GM12874 (cell line): ENCODE results near the gene WDR59.

Source experiments
- TF ChIP-seq, protein P1 (sequence below): IDR thresholded peaks from 2 replicates; pipeline ENCODE4 v1.5.1; 2011; ENCODE audit warnings: low read depth, mild to moderate bottlenecking, control low read depth, low read length, moderate library complexity; ENCODE audit not compliant: insufficient read depth

Gene WDR59

DNA sequence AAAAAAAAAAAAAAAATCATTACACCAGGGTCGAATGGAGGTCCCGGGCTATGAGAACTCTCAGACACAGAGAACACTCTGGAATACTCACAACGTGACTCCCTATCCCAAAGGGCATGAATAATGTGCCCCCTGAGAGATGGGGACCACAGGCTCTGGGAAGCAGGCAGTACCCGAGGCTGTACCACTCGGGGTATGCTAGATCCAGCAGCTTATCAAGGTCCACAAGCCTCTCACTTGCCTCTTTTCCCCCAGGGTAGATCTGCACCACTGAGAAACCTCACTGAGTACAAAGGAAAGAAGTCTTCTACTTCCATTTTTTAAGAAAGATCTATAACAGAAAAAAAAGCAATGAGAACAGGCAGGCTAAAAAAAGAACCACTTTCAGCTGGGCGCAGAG lies 40.5 kb downstream of the WDR59 start:
- TF ChIP-seq, protein P1, sequence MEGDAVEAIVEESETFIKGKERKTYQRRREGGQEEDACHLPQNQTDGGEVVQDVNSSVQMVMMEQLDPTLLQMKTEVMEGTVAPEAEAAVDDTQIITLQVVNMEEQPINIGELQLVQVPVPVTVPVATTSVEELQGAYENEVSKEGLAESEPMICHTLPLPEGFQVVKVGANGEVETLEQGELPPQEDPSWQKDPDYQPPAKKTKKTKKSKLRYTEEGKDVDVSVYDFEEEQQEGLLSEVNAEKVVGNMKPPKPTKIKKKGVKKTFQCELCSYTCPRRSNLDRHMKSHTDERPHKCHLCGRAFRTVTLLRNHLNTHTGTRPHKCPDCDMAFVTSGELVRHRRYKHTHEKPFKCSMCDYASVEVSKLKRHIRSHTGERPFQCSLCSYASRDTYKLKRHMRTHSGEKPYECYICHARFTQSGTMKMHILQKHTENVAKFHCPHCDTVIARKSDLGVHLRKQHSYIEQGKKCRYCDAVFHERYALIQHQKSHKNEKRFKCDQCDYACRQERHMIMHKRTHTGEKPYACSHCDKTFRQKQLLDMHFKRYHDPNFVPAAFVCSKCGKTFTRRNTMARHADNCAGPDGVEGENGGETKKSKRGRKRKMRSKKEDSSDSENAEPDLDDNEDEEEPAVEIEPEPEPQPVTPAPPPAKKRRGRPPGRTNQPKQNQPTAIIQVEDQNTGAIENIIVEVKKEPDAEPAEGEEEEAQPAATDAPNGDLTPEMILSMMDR: no peak

DNA sequence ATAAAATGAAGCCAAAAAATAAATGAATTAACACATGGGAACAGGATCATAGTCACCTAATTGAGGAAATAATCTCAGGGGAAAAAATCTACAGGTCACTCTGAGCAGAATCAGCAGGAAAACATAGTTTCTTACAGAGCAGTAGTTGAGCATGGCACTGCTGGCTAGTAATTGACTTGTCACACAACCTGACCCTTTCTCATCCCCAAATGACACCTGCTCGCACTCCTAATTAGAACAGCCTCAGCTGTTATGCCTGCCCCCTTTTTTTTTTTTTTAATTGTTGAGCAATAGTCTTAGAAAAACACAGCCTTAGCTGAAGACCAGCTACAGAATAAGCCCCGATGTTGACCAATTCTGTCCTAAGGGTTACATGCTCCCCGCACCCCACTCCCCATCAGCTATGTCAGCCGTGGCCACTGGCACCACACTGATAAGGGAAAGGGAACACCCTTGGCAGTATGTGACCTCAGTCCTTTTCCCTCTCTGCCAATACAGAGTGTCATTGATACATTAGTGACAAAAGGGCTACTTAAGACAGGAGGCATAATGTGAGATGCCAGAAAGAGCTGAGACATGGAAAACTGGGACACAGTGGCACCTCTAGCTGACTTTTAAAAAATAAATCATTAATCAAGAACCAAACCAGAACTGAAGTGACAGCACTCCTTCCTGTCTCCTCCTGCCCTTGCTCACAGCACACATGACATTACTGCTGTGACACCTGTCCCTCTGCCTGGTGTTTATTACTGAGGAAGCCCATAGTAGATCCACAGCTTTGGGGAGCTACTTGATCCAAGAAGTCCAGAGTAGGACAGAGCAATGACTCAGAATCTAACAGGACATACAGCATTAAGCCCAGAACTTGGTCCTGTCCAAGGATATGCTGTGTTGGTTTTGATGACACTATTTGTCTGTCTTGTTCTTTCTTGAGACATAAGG lies 41.7 kb downstream of the WDR59 start:
- TF ChIP-seq, protein P1: no peak

DNA sequence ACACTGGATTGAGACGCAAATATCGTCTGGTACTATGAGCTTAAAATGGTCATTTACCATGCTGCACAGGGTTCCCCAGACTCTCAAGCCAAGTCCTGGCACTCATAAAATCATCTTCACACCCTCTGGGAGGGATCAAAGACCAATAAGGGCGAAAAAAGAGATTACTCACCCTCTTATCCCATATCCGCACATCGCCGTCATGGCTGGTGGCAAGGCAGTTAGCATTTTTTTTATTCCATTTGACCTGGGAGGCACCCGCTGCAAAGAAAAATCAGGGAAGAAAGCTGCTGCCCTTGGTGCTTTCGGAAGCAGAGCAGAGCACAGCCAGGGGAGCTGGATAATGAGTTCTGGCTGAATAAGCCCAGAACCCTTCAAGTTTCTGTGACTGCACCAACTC lies 42.4 kb downstream of the WDR59 start:
- TF ChIP-seq, protein P1: no peak

DNA sequence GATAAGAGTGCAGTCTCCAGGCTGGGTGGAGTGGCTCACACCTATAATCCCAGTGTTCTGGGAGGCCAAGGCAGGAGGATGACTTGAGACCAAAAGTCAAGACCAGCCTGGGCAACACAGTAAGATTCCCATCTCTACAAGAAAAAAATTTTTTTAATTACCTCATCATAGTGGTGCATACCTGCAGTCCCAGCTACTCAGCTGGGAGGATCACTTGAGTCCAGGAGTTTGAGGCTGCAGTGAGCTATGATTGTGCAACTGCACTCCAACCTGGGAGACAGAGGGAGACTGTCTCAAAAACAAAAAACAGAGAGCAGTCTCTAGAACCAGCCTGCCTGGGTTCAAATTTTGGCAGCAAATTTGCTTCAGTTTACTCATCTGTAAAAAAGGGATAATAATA lies 45.2 kb downstream of the WDR59 start:
- TF ChIP-seq, protein P1: no peak

DNA sequence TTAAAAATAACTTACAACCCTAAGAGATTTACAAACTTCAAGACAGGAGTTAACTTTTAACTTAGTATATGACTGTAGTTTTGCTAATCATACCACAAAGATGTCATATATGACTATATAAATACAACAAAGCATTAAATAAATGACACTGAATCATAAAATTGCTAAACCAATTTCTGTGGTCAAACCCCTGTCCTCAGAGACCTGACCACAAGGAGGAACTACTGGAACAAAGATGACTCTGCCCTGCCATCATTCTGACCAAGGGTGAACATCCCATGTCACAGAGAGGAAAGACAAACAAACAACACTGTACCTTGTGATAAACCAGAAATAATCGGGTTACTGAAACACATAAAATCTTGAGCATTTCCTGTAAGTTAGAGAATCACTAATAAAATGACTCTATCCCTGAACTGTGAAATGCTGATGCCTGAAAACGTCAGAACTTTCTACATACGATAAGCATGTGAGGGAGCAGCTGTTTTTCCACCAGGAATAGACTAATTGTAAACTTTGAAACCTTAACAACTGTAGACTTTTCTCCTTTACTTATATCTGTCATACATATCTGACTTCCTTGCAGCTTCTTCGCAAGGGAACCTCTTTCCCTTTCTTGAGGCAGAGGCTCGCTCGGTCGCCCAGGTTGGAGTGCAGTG lies 47.9 kb downstream of the WDR59 start:
- TF ChIP-seq, protein P1: no peak

DNA sequence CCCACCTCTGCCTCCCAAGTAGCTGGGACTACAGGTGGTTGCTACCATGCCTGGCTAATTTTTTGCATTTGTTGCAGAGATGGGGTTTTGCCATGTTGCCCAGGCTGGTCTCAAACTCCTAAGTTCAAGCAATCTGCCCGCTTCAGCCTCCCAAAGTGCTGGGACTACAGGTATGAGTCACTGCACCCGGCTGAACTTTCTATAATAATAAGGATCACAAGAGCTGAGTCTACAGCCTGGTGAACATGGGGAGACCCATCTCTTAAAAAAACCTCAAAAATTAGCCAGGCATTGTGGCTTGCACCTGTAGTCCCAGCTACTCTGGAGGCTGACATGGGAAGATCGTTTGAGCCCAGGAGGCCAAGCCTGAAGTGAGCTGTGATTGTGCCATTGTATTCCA lies 53.5 kb downstream of the WDR59 start:
- TF ChIP-seq, protein P1: no peak

DNA sequence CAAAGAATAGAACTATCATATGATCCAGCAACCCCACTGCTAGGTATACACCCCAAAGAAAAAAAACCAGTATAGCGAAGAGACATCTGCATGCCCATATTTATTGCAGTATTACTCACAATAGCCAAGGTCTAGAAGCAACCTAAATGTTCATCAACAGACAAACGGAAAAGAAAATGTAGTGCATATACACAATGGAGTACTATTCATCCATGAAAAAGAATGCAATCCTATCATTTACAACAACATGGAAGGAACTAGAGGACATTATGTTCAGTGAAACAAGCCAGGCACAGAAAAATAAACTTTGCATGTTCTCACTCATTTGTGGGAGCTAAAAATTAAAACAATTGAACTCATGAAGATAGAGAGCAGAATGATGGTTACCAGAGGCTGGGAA lies 55.3 kb downstream of the WDR59 start:
- TF ChIP-seq, protein P1: no peak
